SK-N-SH (cell line): ENCODE data around the gene JMJD7. TPM values are rescaled to one million over a fixed set of nuclear protein-coding genes. Genes with fewer than 3 reads are reported as not detected.

Source experiments
- CTCF ChIA-PET: fragments of 300-600, 350-600 bp; formaldehyde crosslinking; extraction: SDS; loops from one replicate; lab custom pipeline; 2021; lab: Yijun Ruan, JAX
- POLR2A ChIA-PET: fragments of 350-600 bp; sonication (Branson Sonifier 250); formaldehyde crosslinking; extraction: SDS; loops from one replicate; lab custom pipeline; 2020; ENCODE audit warnings: antibody characterized with exemption, inconsistent platforms; lab: Yijun Ruan, JAX
- DNase-seq: peaks from one replicate; pipeline ENCODE4 v3.0.0; 2012
- H2AFZ ChIP-seq: fragments of 200-600 bp; sonication (generic); 2 replicates; pipeline ENCODE4 v1.8.1; 2016; ENCODE audit warnings: antibody characterized with exemption, mild to moderate bottlenecking, low read depth
- H3F3A ChIP-seq: fragments of 200-600 bp; sonication (generic); replicated peaks from 2 replicates; pipeline ENCODE3; 2016; ENCODE audit warnings: antibody characterized with exemption, mild to moderate bottlenecking; ENCODE audit not compliant: insufficient read depth
- H3K27ac ChIP-seq, 2 experiments: fragments of 200-500 bp in 1 of 2; fragments of 200-600 bp in 1 of 2; sonication (Bioruptor generic) in 1 of 2; sonication (generic), shearing (Covaris generic) in 1 of 2; 2 replicates each; pipeline versions ENCODE4 v1.5.1 to v1.6.1; 2014 to 2016; ENCODE audit warnings: low read depth in 2 of 2, inconsistent platforms in 1 of 2, low read length in 1 of 2, mild to moderate bottlenecking in 1 of 2, mixed read lengths in 1 of 2
- H3K27me3 ChIP-seq: fragments of 200-600 bp; sonication (generic), shearing (Covaris generic); 2 replicates; pipeline ENCODE4 v1.6.1; 2016; ENCODE audit warnings: mixed run types; ENCODE audit not compliant: insufficient read depth
- H3K36me3 ChIP-seq, 2 experiments: fragments of 200-500 bp in 1 of 2; fragments of 200-600 bp in 1 of 2; sonication (Bioruptor generic) in 1 of 2; sonication (generic) in 1 of 2; replicated peaks in 1 of 2; 2 replicates each; pipeline versions ENCODE3 to v1.5.1; 2014 to 2016; ENCODE audit warnings: low read length in 1 of 2, mild to moderate bottlenecking in 1 of 2; ENCODE audit not compliant: insufficient read depth in 2 of 2, control insufficient read depth in 1 of 2
- H3K4me1 ChIP-seq, 2 experiments: fragments of 200-500 bp in 1 of 2; fragments of 200-600 bp in 1 of 2; sonication (Bioruptor generic) in 1 of 2; sonication (generic), shearing (Covaris generic) in 1 of 2; 2 replicates each; pipeline versions ENCODE4 v1.5.1 to v1.6.1; 2014 to 2016; ENCODE audit warnings: low read depth in 1 of 2, low read length in 1 of 2, mixed run types in 1 of 2; ENCODE audit not compliant: insufficient read depth in 2 of 2, control insufficient read depth in 1 of 2
- H3K4me2 ChIP-seq: fragments of 200-600 bp; sonication (generic), shearing (Covaris generic); 2 replicates; pipeline ENCODE4 v1.6.1; 2017; ENCODE audit warnings: mixed run types
- H3K4me3 ChIP-seq, 2 experiments: fragments of 200-500 bp in 1 of 2; fragments of 200-600 bp in 1 of 2; sonication (Bioruptor generic) in 1 of 2; sonication (generic), shearing (Covaris generic) in 1 of 2; 2 replicates each; pipeline versions ENCODE4 v1.5.1 to v1.8.1; 2014 to 2016; ENCODE audit warnings: low read depth in 2 of 2, inconsistent platforms in 1 of 2, low read length in 1 of 2, mild to moderate bottlenecking in 1 of 2, mixed read lengths in 1 of 2, moderate library complexity in 1 of 2
- H3K79me2 ChIP-seq: fragments of 200-600 bp; sonication (generic); 2 replicates; pipeline ENCODE4 v1.8.1; 2017; ENCODE audit warnings: mild to moderate bottlenecking; ENCODE audit not compliant: insufficient read depth
- H3K9ac ChIP-seq: fragments of 200-600 bp; sonication (generic); 2 replicates; pipeline ENCODE4 v1.6.1; 2017; ENCODE audit warnings: mixed run types
- H3K9me2 ChIP-seq: fragments of 200-600 bp; sonication (generic); 2 replicates; pipeline ENCODE4 v1.6.1; 2017; ENCODE audit warnings: mixed run types
- H3K9me3 ChIP-seq: fragments of 200-600 bp; sonication (generic); 2 replicates; pipeline ENCODE4 v1.6.1; 2017; ENCODE audit warnings: mixed run types, mild to moderate bottlenecking, moderate library complexity
- H4K20me1 ChIP-seq: fragments of 200-600 bp; sonication (generic); 2 replicates; pipeline ENCODE4 v1.6.1; 2017; ENCODE audit warnings: mild to moderate bottlenecking, mixed run types; ENCODE audit not compliant: insufficient read depth
- EZH2phosphoT487 ChIP-seq: fragments of 200-600 bp; sonication (generic); IDR thresholded peaks from 2 replicates; pipeline ENCODE4 v1.6.1; 2017; ENCODE audit warnings: low read depth, mixed run types, mild to moderate bottlenecking, antibody characterized with exemption, moderate library complexity, borderline replicate concordance
- MXI1 ChIP-seq: IDR thresholded peaks from 2 replicates; pipeline ENCODE4 v1.6.1; 2012; ENCODE audit warnings: mild to moderate bottlenecking, low read depth, low read length, improper control_type of control experiment
- NFIC ChIP-seq: IDR thresholded peaks from 2 replicates; pipeline ENCODE4 v1.4.0; 2012; ENCODE audit warnings: borderline replicate concordance
- RCOR1 ChIP-seq: fragments of 150-350 bp; IDR thresholded peaks from 2 replicates; pipeline ENCODE4 v1.6.1; 2017; ENCODE audit warnings: antibody characterized with exemption, low read length
- TCF12 ChIP-seq: IDR thresholded peaks from 2 replicates; pipeline ENCODE4 v1.4.0; 2012
- TEAD4 ChIP-seq: IDR thresholded peaks from 2 replicates; pipeline ENCODE4 v1.4.0; 2012; ENCODE audit warnings: mild to moderate bottlenecking, borderline replicate concordance; ENCODE audit not compliant: insufficient read depth
- USF2 ChIP-seq: fragments of 150-350 bp; IDR thresholded peaks from 2 replicates; pipeline ENCODE4 v1.6.1; 2017; ENCODE audit warnings: antibody characterized with exemption, low read length, low read depth, borderline replicate concordance
- ZBTB33 ChIP-seq: IDR thresholded peaks from 2 replicates; pipeline ENCODE4 v1.4.0; 2012; ENCODE audit warnings: low read depth, borderline replicate concordance
- WGBS: methylation state at CpG from one replicate; pipeline ENCODE4 v1.1.6; 2017; ENCODE audit warnings: low lambda C conversion rate; 5-methylcytosine and 5-hydroxymethylcytosine counted together
- polyA plus RNA-seq, 3 experiments: library from polyadenylated mRNA; depleted of rRNA; stranded (reverse); fragments of >200 nt; gene quantifications; 2 replicates each; pipeline ENCODE4 v1.2.3, GENCODE V29; 2012
- TF ChIP-seq, protein P1 (sequence below): fragments of 200-600 bp; sonication (generic); IDR thresholded peaks from 2 replicates; pipeline ENCODE4 v1.6.1; 2017; ENCODE audit warnings: antibody characterized with exemption, mild to moderate bottlenecking, moderate library complexity
- TF ChIP-seq, protein P2 (sequence below): IDR thresholded peaks from 2 replicates; pipeline ENCODE4 v1.6.1; 2012; ENCODE audit warnings: mild to moderate bottlenecking, low read depth, low read length, moderate library complexity

Gene JMJD7
- polyA plus RNA-seq, 1 of the 3 experiments (the other 2 are of a cell fraction), result 6.5 TPM

DNA sequence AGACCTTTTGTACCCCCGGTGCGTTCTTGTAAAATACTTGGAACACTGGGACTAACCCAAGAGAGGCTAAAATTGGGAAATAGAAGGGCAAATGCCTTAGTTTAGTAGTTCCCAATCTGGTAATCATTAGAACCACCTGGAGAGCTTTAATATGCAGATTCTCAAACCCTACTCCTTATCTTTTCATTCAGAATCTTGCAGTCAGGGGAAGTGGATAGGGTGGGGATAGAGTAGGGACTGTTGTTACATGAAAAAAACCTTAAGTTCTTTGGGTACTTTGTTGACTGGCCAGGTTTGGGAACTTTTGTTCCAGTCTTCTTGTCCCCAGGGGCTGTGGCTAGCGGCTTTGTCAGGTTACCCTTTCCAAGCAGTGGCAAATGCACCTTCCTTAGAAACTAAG is 37.7 kb upstream of the JMJD7 start:
- Histone ChIP-seq H3K27me3 (no peaks in the 10 kb centered on the region), H3K9ac (no peak overlapping the region), H2AFZ (no peak overlapping the region), H4K20me1 (no peaks in the 10 kb centered on the region), H3K79me2 (peaks cover 55% of the 10 kb centered on the region), H3K9me2 (no peaks in the 10 kb centered on the region), H3K4me1 (peaks cover 14 to 32% of the 10 kb centered on the region in 2 experiments; a peak in 3 of 4 replicates), H3K9me3 (no peaks in the 10 kb centered on the region), H3K27ac (peak overlapping the region; percentile 51 to 82; a peak in 3 of 4 replicates), H3F3A (no peaks in the 10 kb centered on the region), H3K4me3 (no peak overlapping the region), H3K36me3 (no peaks in the 10 kb centered on the region), H3K4me2 (peak overlapping the region; percentile 62)
- TF ChIP-seq USF2 (no peak), EZH2phosphoT487 (no peak), RCOR1 (no peak), TEAD4 (no peak), ZBTB33 (no peak), TCF12 (no peak), MXI1 (no peak), NFIC (no peak)
- TF ChIP-seq, protein P1, sequence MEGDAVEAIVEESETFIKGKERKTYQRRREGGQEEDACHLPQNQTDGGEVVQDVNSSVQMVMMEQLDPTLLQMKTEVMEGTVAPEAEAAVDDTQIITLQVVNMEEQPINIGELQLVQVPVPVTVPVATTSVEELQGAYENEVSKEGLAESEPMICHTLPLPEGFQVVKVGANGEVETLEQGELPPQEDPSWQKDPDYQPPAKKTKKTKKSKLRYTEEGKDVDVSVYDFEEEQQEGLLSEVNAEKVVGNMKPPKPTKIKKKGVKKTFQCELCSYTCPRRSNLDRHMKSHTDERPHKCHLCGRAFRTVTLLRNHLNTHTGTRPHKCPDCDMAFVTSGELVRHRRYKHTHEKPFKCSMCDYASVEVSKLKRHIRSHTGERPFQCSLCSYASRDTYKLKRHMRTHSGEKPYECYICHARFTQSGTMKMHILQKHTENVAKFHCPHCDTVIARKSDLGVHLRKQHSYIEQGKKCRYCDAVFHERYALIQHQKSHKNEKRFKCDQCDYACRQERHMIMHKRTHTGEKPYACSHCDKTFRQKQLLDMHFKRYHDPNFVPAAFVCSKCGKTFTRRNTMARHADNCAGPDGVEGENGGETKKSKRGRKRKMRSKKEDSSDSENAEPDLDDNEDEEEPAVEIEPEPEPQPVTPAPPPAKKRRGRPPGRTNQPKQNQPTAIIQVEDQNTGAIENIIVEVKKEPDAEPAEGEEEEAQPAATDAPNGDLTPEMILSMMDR, result no peak
- TF ChIP-seq, protein P2, sequence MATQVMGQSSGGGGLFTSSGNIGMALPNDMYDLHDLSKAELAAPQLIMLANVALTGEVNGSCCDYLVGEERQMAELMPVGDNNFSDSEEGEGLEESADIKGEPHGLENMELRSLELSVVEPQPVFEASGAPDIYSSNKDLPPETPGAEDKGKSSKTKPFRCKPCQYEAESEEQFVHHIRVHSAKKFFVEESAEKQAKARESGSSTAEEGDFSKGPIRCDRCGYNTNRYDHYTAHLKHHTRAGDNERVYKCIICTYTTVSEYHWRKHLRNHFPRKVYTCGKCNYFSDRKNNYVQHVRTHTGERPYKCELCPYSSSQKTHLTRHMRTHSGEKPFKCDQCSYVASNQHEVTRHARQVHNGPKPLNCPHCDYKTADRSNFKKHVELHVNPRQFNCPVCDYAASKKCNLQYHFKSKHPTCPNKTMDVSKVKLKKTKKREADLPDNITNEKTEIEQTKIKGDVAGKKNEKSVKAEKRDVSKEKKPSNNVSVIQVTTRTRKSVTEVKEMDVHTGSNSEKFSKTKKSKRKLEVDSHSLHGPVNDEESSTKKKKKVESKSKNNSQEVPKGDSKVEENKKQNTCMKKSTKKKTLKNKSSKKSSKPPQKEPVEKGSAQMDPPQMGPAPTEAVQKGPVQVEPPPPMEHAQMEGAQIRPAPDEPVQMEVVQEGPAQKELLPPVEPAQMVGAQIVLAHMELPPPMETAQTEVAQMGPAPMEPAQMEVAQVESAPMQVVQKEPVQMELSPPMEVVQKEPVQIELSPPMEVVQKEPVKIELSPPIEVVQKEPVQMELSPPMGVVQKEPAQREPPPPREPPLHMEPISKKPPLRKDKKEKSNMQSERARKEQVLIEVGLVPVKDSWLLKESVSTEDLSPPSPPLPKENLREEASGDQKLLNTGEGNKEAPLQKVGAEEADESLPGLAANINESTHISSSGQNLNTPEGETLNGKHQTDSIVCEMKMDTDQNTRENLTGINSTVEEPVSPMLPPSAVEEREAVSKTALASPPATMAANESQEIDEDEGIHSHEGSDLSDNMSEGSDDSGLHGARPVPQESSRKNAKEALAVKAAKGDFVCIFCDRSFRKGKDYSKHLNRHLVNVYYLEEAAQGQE, result no peak
- DNase-seq, result no peak
- CTCF ChIA-PET, result interaction anchor here (1.0 to 2.9 kb wide), 3 partner anchors 10 to 21 kb away, joined by 3 to 12 read pairs (median 5); partner anchors contain the start of gene MAPKBP1
- POLR2A ChIA-PET, result no interaction called here
- 100% methylated on average over 3 of the region's 3 CpGs for WGBS
